HepG2 (cell line): ENCODE data around the gene LAMTOR1. TPM values are rescaled to one million over a fixed set of nuclear protein-coding genes. Genes with fewer than 3 reads are reported as not detected.

ENCODE experiments used
- ATM ChIP-seq: fragments of 450-650 bp; IDR thresholded peaks from 2 replicates; pipeline ENCODE4 v1.7.1; 2017; ENCODE audit warnings: mild to moderate bottlenecking, borderline replicate concordance
- CHD2 ChIP-seq: IDR thresholded peaks from 2 replicates; pipeline ENCODE4 v1.6.1; 2011; ENCODE audit warnings: low read depth, low read length, improper control_type of control experiment
- CREB1 ChIP-seq, 2 experiments: fragments of 450-650 bp in 1 of 2; IDR thresholded peaks; 2 replicates each; pipeline ENCODE4 v1.6.1; 2016 to 2017; ENCODE audit warnings: control low read depth in 1 of 2, mild to moderate bottlenecking in 1 of 2, missing compliant biosample characterization in 1 of 2, missing genetic modification characterization in 1 of 2
- DR1 ChIP-seq: sonication (generic); formaldehyde crosslinking; IDR thresholded peaks from 2 replicates; pipeline ENCODE4 v1.8.0; 2021; ENCODE audit warnings: mild to moderate bottlenecking, missing genetic modification reagents, inconsistent platforms
- DRAP1 ChIP-seq: IDR thresholded peaks from 2 replicates; pipeline ENCODE4 v1.6.1; 2016; ENCODE audit warnings: missing genetic modification reagents, missing compliant biosample characterization
- ELF3 ChIP-seq: IDR thresholded peaks from 2 replicates; pipeline ENCODE4 v1.6.1; 2016; ENCODE audit warnings: missing genetic modification reagents, missing compliant biosample characterization
- FLYWCH1 ChIP-seq: sonication (generic); formaldehyde crosslinking; IDR thresholded peaks from 2 replicates; pipeline ENCODE4 v1.8.1; 2023; ENCODE audit warnings: mild to moderate bottlenecking, missing genetic modification reagents
- FOXA3 ChIP-seq: IDR thresholded peaks from 2 replicates; pipeline ENCODE4 v1.6.1; 2016; ENCODE audit warnings: missing genetic modification reagents, missing compliant biosample characterization
- GTF2F1 ChIP-seq: fragments of 150-350 bp; IDR thresholded peaks from 2 replicates; pipeline ENCODE4 v1.6.1; 2014; ENCODE audit warnings: low read length
- HDAC6 ChIP-seq: fragments of 200-600 bp; sonication (generic); IDR thresholded peaks from 2 replicates; pipeline ENCODE4 v1.7.0; 2017; ENCODE audit warnings: mild to moderate bottlenecking, antibody characterized with exemption, low read length, low read depth
- KDM2A ChIP-seq: sonication (generic); formaldehyde crosslinking; IDR thresholded peaks from 2 replicates; pipeline ENCODE4 v1.4.0; 2020; ENCODE audit warnings: low read depth, missing genetic modification reagents, borderline replicate concordance
- KDM5A ChIP-seq: fragments of 200-600 bp; sonication (generic); IDR thresholded peaks from 2 replicates; pipeline ENCODE4 v1.7.0; 2018; ENCODE audit warnings: antibody characterized with exemption, mild to moderate bottlenecking, low read length, borderline replicate concordance
- KDM6A ChIP-seq: IDR thresholded peaks from 2 replicates; pipeline ENCODE4 v1.6.1; 2016; ENCODE audit warnings: low read depth
- KLF15 ChIP-seq: sonication (generic); formaldehyde crosslinking; IDR thresholded peaks from 2 replicates; pipeline ENCODE4 v1.8.1; 2023; ENCODE audit warnings: borderline replicate concordance, mild to moderate bottlenecking, inconsistent platforms, missing genetic modification reagents, mixed read lengths
- POGZ ChIP-seq: sonication (generic); formaldehyde crosslinking; IDR thresholded peaks from 2 replicates; pipeline ENCODE4 v1.4.0; 2020; ENCODE audit warnings: mild to moderate bottlenecking, missing genetic modification reagents
- RBM22 ChIP-seq: fragments of 200-400 bp; formaldehyde crosslinking; optimal IDR thresholded peaks from 2 replicates; pipeline ENCODE3; 2017; ENCODE audit warnings: mild to moderate bottlenecking, low read length, moderate library complexity
- TEF ChIP-seq: sonication (generic); formaldehyde crosslinking; IDR thresholded peaks from 2 replicates; pipeline ENCODE4 v1.5.0; 2020; ENCODE audit warnings: missing genetic modification reagents
- TFAP4 ChIP-seq: sonication (generic); IDR thresholded peaks from 2 replicates; pipeline ENCODE4 v1.6.1; 2016; ENCODE audit warnings: low read depth, borderline replicate concordance
- ZFP62 ChIP-seq: sonication (generic); formaldehyde crosslinking; IDR thresholded peaks from 2 replicates; pipeline ENCODE4 v1.4.0; 2020; ENCODE audit warnings: missing genetic modification reagents
- ZFY ChIP-seq: sonication (generic); formaldehyde crosslinking; IDR thresholded peaks from 2 replicates; pipeline ENCODE4 v1.4.0; 2020; ENCODE audit warnings: missing genetic modification reagents
- ZIK1 ChIP-seq: sonication (generic); formaldehyde crosslinking; IDR thresholded peaks from 2 replicates; pipeline ENCODE4 v1.5.0; 2020; ENCODE audit warnings: mild to moderate bottlenecking, low read depth, missing genetic modification reagents, borderline replicate concordance
- ZNF232 ChIP-seq: sonication (generic); formaldehyde crosslinking; IDR thresholded peaks from 2 replicates; pipeline ENCODE4 v1.4.0; 2020; ENCODE audit warnings: missing genetic modification reagents, borderline replicate concordance
- ZNF253 ChIP-seq: sonication (generic); formaldehyde crosslinking; IDR thresholded peaks from 2 replicates; pipeline ENCODE4 v1.8.0; 2022; ENCODE audit warnings: mild to moderate bottlenecking, missing genetic modification reagents, borderline replicate concordance
- ZNF296 ChIP-seq: sonication (generic); formaldehyde crosslinking; conservative IDR thresholded peaks from 2 replicates; pipeline ENCODE4 v1.5.0; 2020; ENCODE audit warnings: mild to moderate bottlenecking, missing genetic modification reagents
- ZNF431 ChIP-seq: sonication (generic); formaldehyde crosslinking; IDR thresholded peaks from 2 replicates; pipeline ENCODE4 v1.9.0; 2022; ENCODE audit warnings: missing genetic modification reagents, low read depth, mild to moderate bottlenecking, borderline replicate concordance
- ZNF564 ChIP-seq: sonication (generic); formaldehyde crosslinking; IDR thresholded peaks from 2 replicates; pipeline ENCODE4 v1.8.1; 2023; ENCODE audit warnings: mild to moderate bottlenecking, missing genetic modification reagents
- ZNF724P ChIP-seq: sonication (generic); formaldehyde crosslinking; IDR thresholded peaks from 2 replicates; pipeline ENCODE4 v1.8.0; 2022; ENCODE audit warnings: missing genetic modification reagents, borderline replicate concordance
- ZNF782 ChIP-seq: sonication (generic); formaldehyde crosslinking; IDR thresholded peaks from 2 replicates; pipeline ENCODE4 v1.4.0; 2020; ENCODE audit warnings: missing genetic modification reagents, mild to moderate bottlenecking, borderline replicate concordance
- ZNF841 ChIP-seq: sonication (generic); formaldehyde crosslinking; IDR thresholded peaks from 2 replicates; pipeline ENCODE4 v1.8.1; 2023; ENCODE audit warnings: missing genetic modification reagents, borderline replicate concordance
- polyA plus RNA-seq, 8 experiments: library from polyadenylated mRNA; depleted of rRNA in 3 of 8; stranded (reverse) in 7 of 8; unstranded in 1 of 8; fragments of >200 nt; fragmentation: Illumina TruSeq in 4 of 8; extraction: Trizol in 4 of 8; gene quantifications; 2 replicates each; pipeline versions ENCODE4 v1.2.1 to v1.2.3, GENCODE V29; 2011 to 2016; ENCODE audit warnings: low read depth in 4 of 8, missing spikeins in 1 of 8, mixed read lengths in 1 of 8; ENCODE audit not compliant: insufficient read depth in 1 of 8
- total RNA-seq, 5 experiments: library from RNA; depleted of rRNA; stranded (reverse); fragments of >200 nt; fragmentation: Illumina TruSeq; extraction: Trizol; gene quantifications; 2 replicates each; pipeline ENCODE4 v1.2.3, GENCODE V29; 2016; ENCODE audit warnings: low read depth in 1 of 5

LAMTOR1 gene
- total and polyA plus RNA-seq, 2 of the 13 experiments (the other 11 are each of a cell fraction or from before 2014, with no cell fraction given), result 60.4 to 66.0 TPM

GRCh38 chr11:72112143-72112977 lies 9.3 kb upstream of the LAMTOR1 start, which contains the start of gene ANAPC15 (continued):
- TF ChIP-seq ZIK1 (CRISPR knock-in tag), result no peak
- no peak for TF ChIP-seq FLYWCH1
- TF ChIP-seq KDM6A, result no peak
- peak; percentile 77 for TF ChIP-seq DRAP1 (CRISPR knock-in tag)
- TF ChIP-seq ZNF253 (CRISPR knock-in tag), result no peak
- TF ChIP-seq ZFP62 (CRISPR knock-in tag), result no peak
- no peak for TF ChIP-seq ZNF782 (CRISPR knock-in tag)
- TF ChIP-seq ZNF841 (CRISPR knock-in tag), result no peak
- peak; percentile 60; the same call in 1 of the 2 replicates for TF ChIP-seq ZNF431 (CRISPR knock-in tag)
- no peak for TF ChIP-seq ZNF296
- TF ChIP-seq ZNF564 (CRISPR knock-in tag), result no peak
- no peak for TF ChIP-seq ZNF724P (CRISPR knock-in tag)
- TF ChIP-seq KDM2A (CRISPR knock-in tag), result peak; percentile 24; the same call in 1 of the 2 replicates
- peak; percentile 52; the same call in 1 of the 2 replicates for TF ChIP-seq CHD2
- TF ChIP-seq DR1, result peak; percentile 40; the same call in 1 of the 2 replicates
- peak; percentile 85; the same call in 1 of the 2 replicates for TF ChIP-seq KDM5A
- TF ChIP-seq POGZ (CRISPR knock-in tag), result peak; percentile 39
- TF ChIP-seq ATM, result no peak
- no peak for TF ChIP-seq GTF2F1
- peak; percentile 49 for TF ChIP-seq FOXA3
- peak; percentile 76 for TF ChIP-seq ZFY (CRISPR knock-in tag)
- no peak for TF ChIP-seq TFAP4
- peak; percentile 92 for TF ChIP-seq CREB1 (IDR thresholded peaks at IDR 0.05)
- peak; percentile 97 for TF ChIP-seq CREB1 (CRISPR knock-in tag; IDR thresholded peaks at IDR 0.05)
- TF ChIP-seq HDAC6, result no peak
- 0 out of 2 replicates have a peak, but pooled peaks have one; percentile 24 for TF ChIP-seq TEF (CRISPR knock-in tag)
- peak; percentile 79 for TF ChIP-seq ELF3 (CRISPR knock-in tag)
- no peak for TF ChIP-seq RBM22
- no peak for TF ChIP-seq KLF15 (CRISPR knock-in tag)
- TF ChIP-seq ZNF232 (CRISPR knock-in tag), result peak; percentile 57; the same call in 1 of the 2 replicates
